A549 (cell line): ENCODE measurements around the gene RERE. TPM values are rescaled to one million over a fixed set of nuclear protein-coding genes. Genes with fewer than 3 reads are reported as not detected.

Source experiments
- ATAC-seq, 2 experiments: fragments of 200-7000 bp in 1 of 2; fragments of >200 bp in 1 of 2; cut with Nextera tagmentation in 1 of 2; cut with Tn5 transposase in 1 of 2; 3 replicates each; pipeline versions ENCODE4 v1.8.0 to v1.9.1; 2018 to 2020; ENCODE audit warnings: mild to moderate bottlenecking in 1 of 2, moderate library complexity in 1 of 2
- CTCF ChIA-PET: fragments of 300-600 bp; sonication (Branson Sonifier 250); formaldehyde crosslinking; extraction: SDS; loops from one replicate; lab custom pipeline; 2021; ENCODE audit warnings: antibody characterized with exemption, inconsistent platforms; lab: Yijun Ruan, JAX
- POLR2A ChIA-PET: fragments of 350-600 bp; formaldehyde crosslinking; extraction: SDS; loops from one replicate; lab custom pipeline; 2021; ENCODE audit warnings: antibody characterized with exemption, inconsistent platforms; lab: Yijun Ruan, JAX
- DNase-seq, 2 experiments: peaks; one replicate each; pipeline versions ENCODE4 v3.0.0 to v3.0.0-alpha.2; 2011 to 2016; ENCODE audit warnings: low read depth in 1 of 2, low spot score in 1 of 2
- FAIRE-seq: peaks from 2 replicates; lab custom pipeline; 2011; peaks lifted over from hg19 to GRCh38; lab: Jason Lieb, UNC
- H3K27ac ChIP-seq, 2 experiments: fragments of >200 bp; sonication (Bioruptor Twin); formaldehyde crosslinking; 3 replicates each; pipeline ENCODE4 v1.5.1; 2016 to 2017
- H3K4me1 ChIP-seq: fragments of >200 bp; sonication (Bioruptor Twin); formaldehyde crosslinking; 3 replicates; pipeline ENCODE4 v1.6.1; 2016
- H3K4me2 ChIP-seq: fragments of >200 bp; sonication (Bioruptor Twin); formaldehyde crosslinking; 3 replicates; pipeline ENCODE4 v1.6.1; 2016
- H3K4me3 ChIP-seq: fragments of >200 bp; sonication (Bioruptor Twin); formaldehyde crosslinking; 3 replicates; pipeline ENCODE4 v1.5.1; 2016
- H3K9me3 ChIP-seq: fragments of >200 bp; sonication (Bioruptor Twin); formaldehyde crosslinking; 3 replicates; pipeline ENCODE4 v1.6.1; 2016
- CHD2 ChIP-seq: fragments of 150-350 bp; IDR thresholded peaks from 2 replicates; pipeline ENCODE4 v1.6.1; 2014; ENCODE audit warnings: low read length; ENCODE audit not compliant: partially characterized antibody
- EHMT2 ChIP-seq: fragments of 200-600 bp; sonication (generic); IDR thresholded peaks from 2 replicates; pipeline ENCODE4 v1.6.1; 2016; ENCODE audit warnings: antibody characterized with exemption, low read depth, mild to moderate bottlenecking, moderate library complexity
- GATA3 ChIP-seq: IDR thresholded peaks from 2 replicates; pipeline ENCODE4 v1.6.1; 2012; ENCODE audit warnings: borderline replicate concordance
- JUN ChIP-seq, 2 experiments: fragments of >200 bp; sonication (Bioruptor Twin); formaldehyde crosslinking; IDR thresholded peaks; 2 replicates in 1 of 2; 3 replicates in 1 of 2; pipeline ENCODE4 v1.6.1; 2016 to 2017
- JUNB ChIP-seq: fragments of >200 bp; sonication (Bioruptor Twin); formaldehyde crosslinking; IDR thresholded peaks from 2 replicates; pipeline ENCODE4 v1.6.1; 2016
- KDM1A ChIP-seq: fragments of 200-600 bp; sonication (generic); IDR thresholded peaks from 2 replicates; pipeline ENCODE4 v1.6.1; 2016; ENCODE audit warnings: low read depth, mild to moderate bottlenecking
- NR3C1 ChIP-seq: fragments of >200 bp; sonication (Bioruptor Twin); formaldehyde crosslinking; IDR thresholded peaks from 3 replicates; pipeline ENCODE4 v1.6.1; 2017
- PBX3 ChIP-seq: IDR thresholded peaks from 2 replicates; pipeline ENCODE4 v1.6.1; 2012
- RAD21 ChIP-seq, 2 experiments: fragments of >200 bp in 1 of 2; sonication (Bioruptor Twin) in 1 of 2; formaldehyde crosslinking in 1 of 2; IDR thresholded peaks in 1 of 2; conservative IDR thresholded peaks in 1 of 2; 2 replicates in 1 of 2; 3 replicates in 1 of 2; pipeline ENCODE4 v1.6.1; 2012 to 2018; ENCODE audit warnings: inconsistent platforms in 1 of 2
- RFX5 ChIP-seq: fragments of 450-650 bp; IDR thresholded peaks from 2 replicates; pipeline ENCODE4 v1.7.1; 2014; ENCODE audit warnings: antibody characterized with exemption, mild to moderate bottlenecking, moderate library complexity
- ZC3H11A ChIP-seq: fragments of 450-650 bp; IDR thresholded peaks from 2 replicates; pipeline ENCODE4 v1.6.1; 2014; ENCODE audit warnings: antibody characterized with exemption, mild to moderate bottlenecking
- WGBS: methylation state at CpG from one replicate; pipeline ENCODE4 v1.1.6; 2017; ENCODE audit errors: missing lambda C conversion rate; 5-methylcytosine and 5-hydroxymethylcytosine counted together
- polyA plus RNA-seq, 4 experiments: library from polyadenylated mRNA; depleted of rRNA in 3 of 4; stranded (reverse); fragments of >200 nt; fragmentation: RNase III in 1 of 4; extraction: RNeasy Plus Mini Kit Qiagen cat#74134 plus additional on column Dnase treatment in 1 of 4; gene quantifications; 2 replicates in 3 of 4; 3 replicates in 1 of 4; pipeline ENCODE4 v1.2.3, GENCODE V29; 2011 to 2017
- TF ChIP-seq, protein P1 (sequence below): fragments of 150-350 bp; IDR thresholded peaks from 2 replicates; pipeline ENCODE4 v1.6.1; 2014; ENCODE audit warnings: low read depth, mild to moderate bottlenecking, low read length
- TF ChIP-seq, protein P2 (sequence below): fragments of >200 bp; sonication (Bioruptor Twin); formaldehyde crosslinking; IDR thresholded peaks from 3 replicates; pipeline ENCODE4 v1.5.1; 2016
- TF ChIP-seq, protein P3 (sequence below): fragments of >200 bp; sonication (Bioruptor Twin); formaldehyde crosslinking; IDR thresholded peaks from 3 replicates; pipeline ENCODE4 v1.6.1; 2016
- TF ChIP-seq, protein P4 (sequence below): fragments of 200-600 bp; sonication (generic); IDR thresholded peaks from 2 replicates; pipeline ENCODE4 v1.6.1; 2016; ENCODE audit warnings: antibody characterized with exemption, mild to moderate bottlenecking, moderate library complexity

RERE gene
- polyA plus RNA-seq, 2 of the 4 experiments (the other 2 are of a cell fraction) = 12.6 to 28.6 TPM

GRCh38 chr1:8471451-8471850 is 346.0 kb downstream of the RERE start:
- Histone ChIP-seq H3K27ac (no peak overlapping the region), H3K9me3 (no peaks in the 10 kb centered on the region), H3K4me3 (no peak overlapping the region), H3K4me2 (no peak overlapping the region), H3K4me1 (peaks cover 12% of the 10 kb centered on the region; the same call in 1 of the 3 replicates)
- ChIA-PET CTCF (no interaction called here), POLR2A (no interaction called here)
- ATAC-seq = no peak
- 96% methylated on average over 4 of the region's 5 CpGs for WGBS
- TF ChIP-seq, protein P1, sequence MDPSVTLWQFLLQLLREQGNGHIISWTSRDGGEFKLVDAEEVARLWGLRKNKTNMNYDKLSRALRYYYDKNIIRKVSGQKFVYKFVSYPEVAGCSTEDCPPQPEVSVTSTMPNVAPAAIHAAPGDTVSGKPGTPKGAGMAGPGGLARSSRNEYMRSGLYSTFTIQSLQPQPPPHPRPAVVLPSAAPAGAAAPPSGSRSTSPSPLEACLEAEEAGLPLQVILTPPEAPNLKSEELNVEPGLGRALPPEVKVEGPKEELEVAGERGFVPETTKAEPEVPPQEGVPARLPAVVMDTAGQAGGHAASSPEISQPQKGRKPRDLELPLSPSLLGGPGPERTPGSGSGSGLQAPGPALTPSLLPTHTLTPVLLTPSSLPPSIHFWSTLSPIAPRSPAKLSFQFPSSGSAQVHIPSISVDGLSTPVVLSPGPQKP = no peak
- TF ChIP-seq, protein P2, sequence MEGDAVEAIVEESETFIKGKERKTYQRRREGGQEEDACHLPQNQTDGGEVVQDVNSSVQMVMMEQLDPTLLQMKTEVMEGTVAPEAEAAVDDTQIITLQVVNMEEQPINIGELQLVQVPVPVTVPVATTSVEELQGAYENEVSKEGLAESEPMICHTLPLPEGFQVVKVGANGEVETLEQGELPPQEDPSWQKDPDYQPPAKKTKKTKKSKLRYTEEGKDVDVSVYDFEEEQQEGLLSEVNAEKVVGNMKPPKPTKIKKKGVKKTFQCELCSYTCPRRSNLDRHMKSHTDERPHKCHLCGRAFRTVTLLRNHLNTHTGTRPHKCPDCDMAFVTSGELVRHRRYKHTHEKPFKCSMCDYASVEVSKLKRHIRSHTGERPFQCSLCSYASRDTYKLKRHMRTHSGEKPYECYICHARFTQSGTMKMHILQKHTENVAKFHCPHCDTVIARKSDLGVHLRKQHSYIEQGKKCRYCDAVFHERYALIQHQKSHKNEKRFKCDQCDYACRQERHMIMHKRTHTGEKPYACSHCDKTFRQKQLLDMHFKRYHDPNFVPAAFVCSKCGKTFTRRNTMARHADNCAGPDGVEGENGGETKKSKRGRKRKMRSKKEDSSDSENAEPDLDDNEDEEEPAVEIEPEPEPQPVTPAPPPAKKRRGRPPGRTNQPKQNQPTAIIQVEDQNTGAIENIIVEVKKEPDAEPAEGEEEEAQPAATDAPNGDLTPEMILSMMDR = no peak
- TF ChIP-seq GATA3 (no peak), EHMT2 (no peak), RFX5 (no peak)
- TF ChIP-seq, protein P3, sequence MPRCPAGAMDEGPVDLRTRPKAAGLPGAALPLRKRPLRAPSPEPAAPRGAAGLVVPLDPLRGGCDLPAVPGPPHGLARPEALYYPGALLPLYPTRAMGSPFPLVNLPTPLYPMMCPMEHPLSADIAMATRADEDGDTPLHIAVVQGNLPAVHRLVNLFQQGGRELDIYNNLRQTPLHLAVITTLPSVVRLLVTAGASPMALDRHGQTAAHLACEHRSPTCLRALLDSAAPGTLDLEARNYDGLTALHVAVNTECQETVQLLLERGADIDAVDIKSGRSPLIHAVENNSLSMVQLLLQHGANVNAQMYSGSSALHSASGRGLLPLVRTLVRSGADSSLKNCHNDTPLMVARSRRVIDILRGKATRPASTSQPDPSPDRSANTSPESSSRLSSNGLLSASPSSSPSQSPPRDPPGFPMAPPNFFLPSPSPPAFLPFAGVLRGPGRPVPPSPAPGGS = no peak
- FAIRE-seq = no peak
- no peak for DNase-seq

DNA sequence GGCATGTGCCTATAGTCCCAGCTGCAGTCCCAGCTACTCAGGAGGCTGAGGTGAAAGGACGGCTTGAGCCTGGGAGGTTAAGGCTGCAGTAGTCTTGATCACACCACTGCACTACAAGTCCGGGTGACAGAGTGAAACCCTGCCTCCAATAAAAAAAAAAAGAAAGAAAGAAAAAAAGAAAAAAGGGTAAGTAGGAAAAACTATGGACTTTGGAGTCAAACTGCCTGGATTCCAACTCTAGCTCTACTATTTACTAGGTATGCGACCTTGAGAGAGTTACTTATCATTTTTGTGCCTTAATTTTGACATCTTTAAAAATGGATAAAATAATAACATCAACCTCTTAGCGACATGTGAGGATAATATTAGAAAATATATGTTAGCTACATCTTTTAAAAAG is 348.7 kb downstream of the RERE start:
- no peak overlapping the region for H3K4me2 ChIP-seq
- no peak overlapping the region for H3K27ac ChIP-seq
- DNase-seq (no peak), FAIRE-seq (no peak), ATAC-seq (no peak)
- no peaks in the 10 kb centered on the region for H3K9me3 ChIP-seq
- 78% methylated on average over 4 of the region's 4 CpGs for WGBS
- peaks cover 12% of the 10 kb centered on the region; the same call in 1 of the 3 replicates for H3K4me1 ChIP-seq
- POLR2A ChIA-PET = no interaction called here
- H3K4me3 ChIP-seq = no peak overlapping the region
- no peak for TF ChIP-seq KDM1A
- no peak for TF ChIP-seq RAD21 (conservative IDR thresholded peaks at IDR 0.05 in 1 of 2, IDR thresholded peaks at IDR 0.05 in 1 of 2)
- no peak for TF ChIP-seq ZC3H11A
- no peak for TF ChIP-seq JUN (IDR thresholded peaks at IDR 0.05)
- TF ChIP-seq JUNB = no peak
- no peak for TF ChIP-seq NR3C1
- no peak for TF ChIP-seq CHD2
- TF ChIP-seq PBX3 = no peak
- TF ChIP-seq, protein P4, sequence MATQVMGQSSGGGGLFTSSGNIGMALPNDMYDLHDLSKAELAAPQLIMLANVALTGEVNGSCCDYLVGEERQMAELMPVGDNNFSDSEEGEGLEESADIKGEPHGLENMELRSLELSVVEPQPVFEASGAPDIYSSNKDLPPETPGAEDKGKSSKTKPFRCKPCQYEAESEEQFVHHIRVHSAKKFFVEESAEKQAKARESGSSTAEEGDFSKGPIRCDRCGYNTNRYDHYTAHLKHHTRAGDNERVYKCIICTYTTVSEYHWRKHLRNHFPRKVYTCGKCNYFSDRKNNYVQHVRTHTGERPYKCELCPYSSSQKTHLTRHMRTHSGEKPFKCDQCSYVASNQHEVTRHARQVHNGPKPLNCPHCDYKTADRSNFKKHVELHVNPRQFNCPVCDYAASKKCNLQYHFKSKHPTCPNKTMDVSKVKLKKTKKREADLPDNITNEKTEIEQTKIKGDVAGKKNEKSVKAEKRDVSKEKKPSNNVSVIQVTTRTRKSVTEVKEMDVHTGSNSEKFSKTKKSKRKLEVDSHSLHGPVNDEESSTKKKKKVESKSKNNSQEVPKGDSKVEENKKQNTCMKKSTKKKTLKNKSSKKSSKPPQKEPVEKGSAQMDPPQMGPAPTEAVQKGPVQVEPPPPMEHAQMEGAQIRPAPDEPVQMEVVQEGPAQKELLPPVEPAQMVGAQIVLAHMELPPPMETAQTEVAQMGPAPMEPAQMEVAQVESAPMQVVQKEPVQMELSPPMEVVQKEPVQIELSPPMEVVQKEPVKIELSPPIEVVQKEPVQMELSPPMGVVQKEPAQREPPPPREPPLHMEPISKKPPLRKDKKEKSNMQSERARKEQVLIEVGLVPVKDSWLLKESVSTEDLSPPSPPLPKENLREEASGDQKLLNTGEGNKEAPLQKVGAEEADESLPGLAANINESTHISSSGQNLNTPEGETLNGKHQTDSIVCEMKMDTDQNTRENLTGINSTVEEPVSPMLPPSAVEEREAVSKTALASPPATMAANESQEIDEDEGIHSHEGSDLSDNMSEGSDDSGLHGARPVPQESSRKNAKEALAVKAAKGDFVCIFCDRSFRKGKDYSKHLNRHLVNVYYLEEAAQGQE = no peak
- TF ChIP-seq, protein P1 = no peak
- CTCF ChIA-PET = interaction anchor here (0.8 to 1.3 kb wide), 2 partner anchors 9 to 41 kb away, joined by 3 read pairs; no protein-coding TSS in a partner anchor
